Astrocyte (in vitro differentiated cells and primary cell): ENCODE measurements around the gene TOP2A. TPM values are rescaled to one million over a fixed set of nuclear protein-coding genes. Genes with fewer than 3 reads are reported as not detected.
"Not testable (repeated sequence)": the region's sequence is repeated elsewhere in the genome, so short reads cannot be mapped to it uniquely, and the experiment has no call there.

ENCODE experiments used
- DNase-seq: peaks from one replicate; pipeline ENCODE4 v3.0.0-alpha.2; 2010; ENCODE audit warnings: low read depth
- FAIRE-seq: peaks from 2 replicates; lab custom pipeline; 2011; peaks lifted over from hg19 to GRCh38; lab: Jason Lieb, UNC
- H2AFZ ChIP-seq: 2 replicates; pipeline ENCODE4 v1.6.0; 2012; ENCODE audit warnings: low read depth, low read length, inconsistent platforms
- H3K27ac ChIP-seq: 2 replicates; pipeline ENCODE4 v1.5.1; 2011; ENCODE audit warnings: low read depth, low read length, inconsistent platforms
- H3K27me3 ChIP-seq: 2 replicates; pipeline ENCODE4 v1.6.0; 2011; ENCODE audit warnings: low read length, inconsistent platforms; ENCODE audit not compliant: insufficient read depth
- H3K36me3 ChIP-seq: 2 replicates; pipeline ENCODE4 v1.5.1; 2011; ENCODE audit warnings: low read length, inconsistent platforms; ENCODE audit not compliant: insufficient read depth
- H3K4me1 ChIP-seq: 2 replicates; pipeline ENCODE4 v1.5.1; 2011; ENCODE audit warnings: low read length, inconsistent platforms; ENCODE audit not compliant: insufficient read depth
- H3K4me2 ChIP-seq: 2 replicates; pipeline ENCODE4 v1.6.0; 2012; ENCODE audit warnings: low read length, inconsistent platforms
- H3K4me3 ChIP-seq: 2 replicates; pipeline ENCODE4 v1.5.1; 2011; ENCODE audit warnings: low read depth, mild to moderate bottlenecking, low read length, inconsistent platforms; ENCODE audit not compliant: insufficient read depth
- H3K79me2 ChIP-seq: 2 replicates; pipeline ENCODE4 v1.6.0; 2012; ENCODE audit warnings: mild to moderate bottlenecking, low read length, inconsistent platforms; ENCODE audit not compliant: insufficient read depth
- H3K9ac ChIP-seq: 2 replicates; pipeline ENCODE4 v1.6.0; 2012; ENCODE audit warnings: mild to moderate bottlenecking, low read length, inconsistent platforms
- H3K9me3 ChIP-seq: 2 replicates; pipeline ENCODE4 v1.5.1; 2012; ENCODE audit warnings: low read depth, mild to moderate bottlenecking, low read length, inconsistent platforms; ENCODE audit not compliant: insufficient read depth
- H4K20me1 ChIP-seq: 2 replicates; pipeline ENCODE4 v1.6.0; 2012; ENCODE audit warnings: low read length, inconsistent platforms; ENCODE audit not compliant: insufficient read depth
- H3K27ac Mint-ChIP-seq: one replicate; pipeline ENCODE4 v1.8.0; 2021; ENCODE audit warnings: mild to moderate bottlenecking, mixed read lengths; ENCODE audit not compliant: unreplicated experiment
- H3K27me3 Mint-ChIP-seq: one replicate; pipeline ENCODE4 v1.8.0; 2021; ENCODE audit warnings: low read depth, mixed read lengths; ENCODE audit not compliant: unreplicated experiment
- H3K36me3 Mint-ChIP-seq: one replicate; pipeline ENCODE4 v1.8.0; 2021; ENCODE audit warnings: low read depth, mixed read lengths; ENCODE audit not compliant: unreplicated experiment
- H3K4me1 Mint-ChIP-seq: one replicate; pipeline ENCODE4 v1.8.0; 2021; ENCODE audit warnings: low read depth, mixed read lengths; ENCODE audit not compliant: unreplicated experiment
- H3K4me3 Mint-ChIP-seq: one replicate; pipeline ENCODE4 v1.8.0; 2021; ENCODE audit warnings: mild to moderate bottlenecking, moderate library complexity, mixed read lengths; ENCODE audit not compliant: unreplicated experiment
- H3K9me3 Mint-ChIP-seq: one replicate; pipeline ENCODE4 v1.8.0; 2021; ENCODE audit warnings: mild to moderate bottlenecking, mixed read lengths; ENCODE audit not compliant: unreplicated experiment
- CTCF ChIP-seq: IDR thresholded peaks from 2 replicates; pipeline ENCODE4 v1.5.1; 2011; ENCODE audit warnings: low read depth, mild to moderate bottlenecking, inconsistent platforms, low read length, moderate library complexity; ENCODE audit not compliant: insufficient read depth
- EZH2 ChIP-seq: IDR thresholded peaks from 2 replicates; pipeline ENCODE4 v1.6.1; 2012; ENCODE audit warnings: mild to moderate bottlenecking, low read length, inconsistent platforms; ENCODE audit not compliant: insufficient read depth
- total RNA-seq: library from RNA; stranded (reverse); gene quantifications from 2 replicates; pipeline ENCODE4 v1.2.1, GENCODE V29; 2021

The TOP2A gene
- total RNA-seq, 1 donor from 2014 or later, result 12.6 TPM

GRCh38 chr17:40399185-40399584, 18.5 kb downstream of the TOP2A start:
- TF ChIP-seq CTCF (peak; percentile 59), EZH2 (no peak)
- peaks cover 25% of the 10 kb centered on the region for H3K36me3 ChIP-seq
- no peaks in the 10 kb centered on the region for H3K79me2 ChIP-seq

GRCh38 chr17:40386555-40386954, 31.1 kb downstream of the TOP2A start:
- H3K27me3 Mint-ChIP-seq, H2AFZ ChIP-seq, H3K4me3 ChIP-seq, H3K9ac ChIP-seq, DNase-seq, H4K20me1 ChIP-seq, H3K4me1 ChIP-seq, H3K79me2 ChIP-seq, H3K4me2 ChIP-seq, H3K9me3 Mint-ChIP-seq, H3K27ac Mint-ChIP-seq, H3K4me1 Mint-ChIP-seq, H3K4me3 Mint-ChIP-seq, H3K9me3 ChIP-seq, FAIRE-seq, H3K27me3 ChIP-seq, H3K27ac ChIP-seq, H3K36me3 Mint-ChIP-seq: not testable (repeated sequence)
- peaks cover 30% of the 10 kb centered on the region for H3K36me3 ChIP-seq

More at GRCh38 chr17:40399185-40399584, 18.5 kb downstream of the TOP2A start:
- no peak overlapping the region for H2AFZ ChIP-seq
- no peaks in the 10 kb centered on the region for H3K4me1 ChIP-seq
- peak; percentile 40 for DNase-seq
- H3K27me3 Mint-ChIP-seq, result no peaks in the 10 kb centered on the region
- no peaks in the 10 kb centered on the region for H3K4me1 Mint-ChIP-seq
- H3K27ac ChIP-seq, result no peak overlapping the region
- no peaks in the 10 kb centered on the region for H3K9me3 ChIP-seq
- no peak overlapping the region for H3K4me3 Mint-ChIP-seq
- no peak overlapping the region for H3K4me3 ChIP-seq
- H3K27ac Mint-ChIP-seq, result no peak overlapping the region
- no peak overlapping the region for H3K9ac ChIP-seq
- no peaks in the 10 kb centered on the region for H3K27me3 ChIP-seq
- no peaks in the 10 kb centered on the region for H3K9me3 Mint-ChIP-seq
- H4K20me1 ChIP-seq, result no peaks in the 10 kb centered on the region
- H3K4me2 ChIP-seq, result no peak overlapping the region
- FAIRE-seq, result no peak
- no peaks in the 10 kb centered on the region for H3K36me3 Mint-ChIP-seq

- no peaks in the 10 kb centered on the region for H3K36me3 ChIP-seq
- H3K4me2 ChIP-seq, result no peak overlapping the region
- no peak for DNase-seq
- Mint-ChIP-seq H3K36me3 (no peaks in the 10 kb centered on the region), H3K4me3 (no peak overlapping the region), H3K27ac (no peak overlapping the region), H3K4me1 (no peaks in the 10 kb centered on the region), H3K9me3 (no peaks in the 10 kb centered on the region), H3K27me3 (peaks cover 4% of the 10 kb centered on the region)
- no peak overlapping the region for H3K4me3 ChIP-seq
- H3K27ac ChIP-seq, result no peak overlapping the region
- no peaks in the 10 kb centered on the region for H4K20me1 ChIP-seq
- no peaks in the 10 kb centered on the region for H3K27me3 ChIP-seq
- H3K4me1 ChIP-seq, result no peaks in the 10 kb centered on the region
- TF ChIP-seq EZH2 (no peak), CTCF (no peak)
- no peaks in the 10 kb centered on the region for H3K79me2 ChIP-seq
- H3K9ac ChIP-seq, result no peak overlapping the region
- H2AFZ ChIP-seq, result no peak overlapping the region
- H3K9me3 ChIP-seq, result no peaks in the 10 kb centered on the region
- no peak for FAIRE-seq
Observed at GRCh38 chr17:40382251-40382650, 35.4 kb downstream of the TOP2A start.
